IMR-90 (cell line): ENCODE results near the gene GSTT4. TPM values are rescaled to one million over a fixed set of nuclear protein-coding genes. Genes with fewer than 3 reads are reported as not detected.

Experiments
- ATAC-seq: fragments of 200-7000 bp; cut with Tn5 transposase; 2 replicates; pipeline ENCODE4 v1.9.1; 2020; ENCODE audit warnings: low read depth, mild to moderate bottlenecking, moderate library complexity
- BruUV-seq: library from RNA; stranded (reverse); fragments of 400-500 nt; replicated peaks from 2 replicates; lab custom pipeline; 2021; lab: Mats Ljungman, UMichigan
- CTCF ChIA-PET: fragments of 300-600 bp; formaldehyde crosslinking; extraction: SDS; loops from one replicate; lab custom pipeline; 2021; ENCODE audit warnings: antibody characterized with exemption; lab: Yijun Ruan, JAX
- POLR2A ChIA-PET: fragments of 300-600 bp; sonication (Branson Sonifier 250); formaldehyde crosslinking; loops from one replicate; lab custom pipeline; 2022; ENCODE audit warnings: antibody characterized with exemption; ENCODE audit not compliant: unreplicated experiment; lab: Charles Lee
- DNase-seq: peaks from one replicate; pipeline ENCODE4 v3.0.0; 2013
- H2AFZ ChIP-seq: replicated peaks from 2 replicates; pipeline ENCODE3; 2013; ENCODE audit warnings: low read length, mild to moderate bottlenecking; ENCODE audit not compliant: poor library complexity
- H2AK5ac ChIP-seq: 2 replicates; pipeline ENCODE4 v1.6.1; 2013; ENCODE audit warnings: low read depth, low read length, inconsistent platforms
- H2AK9ac ChIP-seq: replicated peaks from 2 replicates; pipeline ENCODE3; 2013; ENCODE audit warnings: mild to moderate bottlenecking, low read depth, low read length, moderate library complexity; ENCODE audit not compliant: poor library complexity
- H2BK120ac ChIP-seq: 2 replicates; pipeline ENCODE4 v1.6.1; 2013; ENCODE audit warnings: low read depth, low read length, inconsistent platforms
- H2BK15ac ChIP-seq: 3 replicates; pipeline ENCODE4 v1.6.1; 2013; ENCODE audit warnings: low read depth, low read length, inconsistent platforms
- H2BK20ac ChIP-seq: 2 replicates; pipeline ENCODE4 v1.6.1; 2013; ENCODE audit warnings: low read depth, mild to moderate bottlenecking, inconsistent platforms, low read length, moderate library complexity
- H2BK5ac ChIP-seq: 2 replicates; pipeline ENCODE4 v1.6.1; 2013; ENCODE audit warnings: mild to moderate bottlenecking, low read depth, low read length, inconsistent platforms; ENCODE audit not compliant: poor library complexity, severe bottlenecking
- H3K14ac ChIP-seq: replicated peaks from 2 replicates; pipeline ENCODE4 v1.6.1; 2013; ENCODE audit warnings: low read depth, low read length, inconsistent platforms
- H3K18ac ChIP-seq: 2 replicates; pipeline ENCODE4 v1.6.1; 2013; ENCODE audit warnings: low read depth, low read length, control low read depth
- H3K23ac ChIP-seq: 2 replicates; pipeline ENCODE4 v1.6.1; 2013; ENCODE audit warnings: low read depth, low read length, inconsistent platforms
- H3K27ac ChIP-seq: 2 replicates; pipeline ENCODE4 v1.5.1; 2013; ENCODE audit warnings: mild to moderate bottlenecking, control low read depth, low read length; ENCODE audit not compliant: insufficient read depth
- H3K27me3 ChIP-seq: 2 replicates; pipeline ENCODE4 v1.6.1; 2013; ENCODE audit warnings: low read length; ENCODE audit not compliant: control insufficient read depth, insufficient read depth
- H3K36me3 ChIP-seq: 2 replicates; pipeline ENCODE4 v1.6.1; 2013; ENCODE audit warnings: low read length, mixed read lengths; ENCODE audit not compliant: control insufficient read depth, insufficient read depth
- H3K4ac ChIP-seq: 2 replicates; pipeline ENCODE4 v1.6.1; 2013; ENCODE audit warnings: low read depth, low read length, inconsistent platforms
- H3K4me1 ChIP-seq: 2 replicates; pipeline ENCODE4 v1.6.1; 2013; ENCODE audit warnings: low read length, mixed read lengths; ENCODE audit not compliant: control insufficient read depth, insufficient read depth
- H3K4me2 ChIP-seq: 2 replicates; pipeline ENCODE4 v1.6.1; 2013; ENCODE audit warnings: low read depth, mild to moderate bottlenecking, control low read depth, low read length, moderate library complexity
- H3K4me3 ChIP-seq: 2 replicates; pipeline ENCODE4 v1.5.1; 2013; ENCODE audit warnings: low read depth, mild to moderate bottlenecking, control low read depth, low read length, moderate library complexity; ENCODE audit not compliant: insufficient read depth
- H3K56ac ChIP-seq: 2 replicates; pipeline ENCODE4 v1.6.1; 2013; ENCODE audit warnings: low read length, inconsistent platforms; ENCODE audit not compliant: insufficient read depth; ENCODE audit errors: extremely low read depth
- H3K79me1 ChIP-seq, 2 experiments: 2 replicates each; pipeline ENCODE4 v1.6.1; 2013; ENCODE audit warnings: low read length in 2 of 2, inconsistent platforms in 1 of 2, low read depth in 1 of 2
- H3K9ac ChIP-seq: 2 replicates; pipeline ENCODE4 v1.6.1; 2013; ENCODE audit warnings: low read depth, low read length, control low read depth
- H3K9me1 ChIP-seq: 2 replicates; pipeline ENCODE4 v1.6.1; 2013; ENCODE audit warnings: low read length, inconsistent platforms; ENCODE audit not compliant: insufficient read depth
- H3K9me3 ChIP-seq: 2 replicates; pipeline ENCODE4 v1.6.1; 2013; ENCODE audit warnings: low read length; ENCODE audit not compliant: control insufficient read depth, insufficient read depth
- H4K20me1 ChIP-seq: 2 replicates; pipeline ENCODE4 v1.6.1; 2013; ENCODE audit warnings: low read length, inconsistent platforms; ENCODE audit not compliant: insufficient read depth
- H4K5ac ChIP-seq: 2 replicates; pipeline ENCODE4 v1.6.1; 2013; ENCODE audit warnings: mild to moderate bottlenecking, low read depth, low read length, control low read depth
- H4K8ac ChIP-seq, 2 experiments: 2 replicates each; pipeline ENCODE4 v1.6.1; 2013; ENCODE audit warnings: low read depth in 2 of 2, low read length in 2 of 2, control low read depth in 1 of 2, inconsistent platforms in 1 of 2
- H4K91ac ChIP-seq: 2 replicates; pipeline ENCODE4 v1.6.1; 2013; ENCODE audit warnings: low read depth, low read length, inconsistent platforms; ENCODE audit not compliant: insufficient read depth
- BHLHE40 ChIP-seq: fragments of 150-350 bp; IDR thresholded peaks from 2 replicates; pipeline ENCODE4 v1.6.1; 2016; ENCODE audit warnings: mild to moderate bottlenecking, low read depth, low read length
- CEBPB ChIP-seq: IDR thresholded peaks from 2 replicates; pipeline ENCODE4 v1.6.1; 2012; ENCODE audit warnings: low read depth, low read length, improper control_type of control experiment
- CHD1 ChIP-seq: IDR thresholded peaks from 2 replicates; pipeline ENCODE4 v1.6.1; 2012; ENCODE audit warnings: low read depth, low read length, improper control_type of control experiment
- FOS ChIP-seq: fragments of 150-350 bp; IDR thresholded peaks from 2 replicates; pipeline ENCODE4 v1.6.1; 2016; ENCODE audit warnings: low read depth, low read length
- MAFK ChIP-seq: IDR thresholded peaks from 2 replicates; pipeline ENCODE4 v1.6.1; 2012; ENCODE audit warnings: low read depth, low read length, improper control_type of control experiment
- MAZ ChIP-seq: IDR thresholded peaks from 2 replicates; pipeline ENCODE4 v1.6.1; 2012; ENCODE audit warnings: low read depth, mild to moderate bottlenecking, low read length, improper control_type of control experiment, moderate library complexity, borderline replicate concordance
- MXI1 ChIP-seq: IDR thresholded peaks from 2 replicates; pipeline ENCODE4 v1.6.1; 2012; ENCODE audit warnings: low read depth, mild to moderate bottlenecking, low read length, moderate library complexity, borderline replicate concordance
- NFE2L2 ChIP-seq: fragments of 150-350 bp; IDR thresholded peaks from 2 replicates; pipeline ENCODE4 v1.6.1; 2016; ENCODE audit warnings: low read depth, mild to moderate bottlenecking, low read length
- POLR2A ChIP-seq: IDR thresholded peaks from 2 replicates; pipeline ENCODE4 v1.6.1; 2012; ENCODE audit warnings: mild to moderate bottlenecking, low read depth, low read length
- RAD21 ChIP-seq: IDR thresholded peaks from 2 replicates; pipeline ENCODE4 v1.6.1; 2012; ENCODE audit warnings: low read length, improper control_type of control experiment
- RCOR1 ChIP-seq: IDR thresholded peaks from 2 replicates; pipeline ENCODE4 v1.6.1; 2012; ENCODE audit warnings: mild to moderate bottlenecking, low read length, improper control_type of control experiment; ENCODE audit not compliant: insufficient replicate concordance
- RFX5 ChIP-seq: IDR thresholded peaks from 2 replicates; pipeline ENCODE4 v1.8.0; 2012; ENCODE audit warnings: low read depth, mild to moderate bottlenecking, low read length, moderate library complexity
- SMC3 ChIP-seq: fragments of 150-350 bp; IDR thresholded peaks from 2 replicates; pipeline ENCODE4 v1.6.1; 2016; ENCODE audit warnings: low read depth, mild to moderate bottlenecking, antibody characterized with exemption, low read length, moderate library complexity
- whole genome bisulfite sequencing, 2 experiments: methylation state at CpG; one replicate each; pipeline versions ENCODE4 v1.1.5 to v1.1.7; 2013; ENCODE audit warnings: missing lambda C conversion rate in 2 of 2; ENCODE audit not compliant: insufficient read length in 1 of 2; ENCODE audit errors: extremely low coverage in 2 of 2; 5-methylcytosine and 5-hydroxymethylcytosine counted together
- dilution Hi-C: fragments of 300-500 bp; cut with HindIII; formaldehyde crosslinking; loops from one replicate; pipeline ENCODE4 v1.14.3; 2018; ENCODE audit warnings: low sequenced_read_pairs; ENCODE audit not compliant: unreplicated experiment
- in situ Hi-C: fragments of 300-500 bp; cut with MboI; formaldehyde crosslinking; loops from 3 replicates; pipeline ENCODE4 v1.14.3; 2019; ENCODE audit warnings: low sequenced_read_pairs, inconsistent platforms, mixed read lengths
- intact Hi-C: fragments of 100-400 bp; cut with micrococcal nuclease; formaldehyde crosslinking; loops from 2 replicates; pipeline ENCODE4 v1.10.0; 2022
- polyA plus RNA-seq, 3 experiments: library from polyadenylated mRNA; depleted of rRNA; stranded (reverse); fragments of >200 nt; gene quantifications; 2 replicates each; pipeline ENCODE4 v1.2.3, GENCODE V29; 2012; ENCODE audit warnings: low replicate concordance in 1 of 3
- total RNA-seq: library from RNA; depleted of rRNA; stranded (reverse); fragments of >200 nt; gene quantifications from 2 replicates; pipeline ENCODE4 v1.2.3, GENCODE V29; 2012
- TF ChIP-seq, protein P1 (sequence below): fragments of 150-350 bp; IDR thresholded peaks from 2 replicates; pipeline ENCODE4 v1.6.1; 2017; ENCODE audit warnings: mild to moderate bottlenecking, antibody characterized with exemption, low read length, low read depth
- TF ChIP-seq, protein P2 (sequence below): fragments of 150-350 bp; IDR thresholded peaks from 2 replicates; pipeline ENCODE4 v1.6.1; 2016; ENCODE audit warnings: low read depth, mild to moderate bottlenecking, low read length, moderate library complexity, borderline replicate concordance
- TF ChIP-seq, protein P3 (sequence below): conservative IDR thresholded peaks from 2 replicates; pipeline ENCODE4 v1.5.1; 2012; ENCODE audit warnings: mild to moderate bottlenecking, low read depth, low read length, improper control_type of control experiment

GSTT4 gene
- total and polyA plus RNA-seq, 2 of the 4 experiments (the other 2 are of a cell fraction) = not detected

DNA sequence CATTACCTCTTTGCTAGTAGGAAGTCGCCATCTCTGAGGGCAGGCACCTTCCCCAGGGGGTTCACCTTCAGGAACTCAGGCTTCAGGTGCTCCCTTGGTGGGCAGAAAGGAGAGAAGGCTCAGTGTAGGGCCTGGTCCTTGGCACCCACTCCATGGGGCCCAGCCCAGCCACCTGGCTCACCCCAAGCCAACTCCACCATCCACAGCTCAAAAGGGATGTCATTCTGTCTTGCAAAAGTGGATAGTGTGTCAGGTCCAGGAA is 2.7 kb upstream of the GSTT4 start:
- no peak overlapping the region for H4K91ac ChIP-seq
- H3K18ac ChIP-seq = no peak overlapping the region
- no peak overlapping the region for H3K56ac ChIP-seq
- H3K36me3 ChIP-seq = no peaks in the 10 kb centered on the region
- no peak overlapping the region for H2BK20ac ChIP-seq
- H2BK15ac ChIP-seq = no peak overlapping the region
- peaks cover 9 to 15% of the 10 kb centered on the region in 2 experiments for H3K79me1 ChIP-seq
- H3K4me3 ChIP-seq = no peak overlapping the region
- no peak for TF ChIP-seq RAD21
- TF ChIP-seq SMC3 = no peak
- no peak for TF ChIP-seq FOS
- TF ChIP-seq MAZ = no peak
- TF ChIP-seq NFE2L2 = no peak
- no peak for TF ChIP-seq MXI1
- TF ChIP-seq, protein P1, sequence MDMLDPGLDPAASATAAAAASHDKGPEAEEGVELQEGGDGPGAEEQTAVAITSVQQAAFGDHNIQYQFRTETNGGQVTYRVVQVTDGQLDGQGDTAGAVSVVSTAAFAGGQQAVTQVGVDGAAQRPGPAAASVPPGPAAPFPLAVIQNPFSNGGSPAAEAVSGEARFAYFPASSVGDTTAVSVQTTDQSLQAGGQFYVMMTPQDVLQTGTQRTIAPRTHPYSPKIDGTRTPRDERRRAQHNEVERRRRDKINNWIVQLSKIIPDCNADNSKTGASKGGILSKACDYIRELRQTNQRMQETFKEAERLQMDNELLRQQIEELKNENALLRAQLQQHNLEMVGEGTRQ = no peak
- TF ChIP-seq POLR2A = no peak
- TF ChIP-seq, protein P2, sequence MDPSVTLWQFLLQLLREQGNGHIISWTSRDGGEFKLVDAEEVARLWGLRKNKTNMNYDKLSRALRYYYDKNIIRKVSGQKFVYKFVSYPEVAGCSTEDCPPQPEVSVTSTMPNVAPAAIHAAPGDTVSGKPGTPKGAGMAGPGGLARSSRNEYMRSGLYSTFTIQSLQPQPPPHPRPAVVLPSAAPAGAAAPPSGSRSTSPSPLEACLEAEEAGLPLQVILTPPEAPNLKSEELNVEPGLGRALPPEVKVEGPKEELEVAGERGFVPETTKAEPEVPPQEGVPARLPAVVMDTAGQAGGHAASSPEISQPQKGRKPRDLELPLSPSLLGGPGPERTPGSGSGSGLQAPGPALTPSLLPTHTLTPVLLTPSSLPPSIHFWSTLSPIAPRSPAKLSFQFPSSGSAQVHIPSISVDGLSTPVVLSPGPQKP = no peak
- TF ChIP-seq, protein P3, sequence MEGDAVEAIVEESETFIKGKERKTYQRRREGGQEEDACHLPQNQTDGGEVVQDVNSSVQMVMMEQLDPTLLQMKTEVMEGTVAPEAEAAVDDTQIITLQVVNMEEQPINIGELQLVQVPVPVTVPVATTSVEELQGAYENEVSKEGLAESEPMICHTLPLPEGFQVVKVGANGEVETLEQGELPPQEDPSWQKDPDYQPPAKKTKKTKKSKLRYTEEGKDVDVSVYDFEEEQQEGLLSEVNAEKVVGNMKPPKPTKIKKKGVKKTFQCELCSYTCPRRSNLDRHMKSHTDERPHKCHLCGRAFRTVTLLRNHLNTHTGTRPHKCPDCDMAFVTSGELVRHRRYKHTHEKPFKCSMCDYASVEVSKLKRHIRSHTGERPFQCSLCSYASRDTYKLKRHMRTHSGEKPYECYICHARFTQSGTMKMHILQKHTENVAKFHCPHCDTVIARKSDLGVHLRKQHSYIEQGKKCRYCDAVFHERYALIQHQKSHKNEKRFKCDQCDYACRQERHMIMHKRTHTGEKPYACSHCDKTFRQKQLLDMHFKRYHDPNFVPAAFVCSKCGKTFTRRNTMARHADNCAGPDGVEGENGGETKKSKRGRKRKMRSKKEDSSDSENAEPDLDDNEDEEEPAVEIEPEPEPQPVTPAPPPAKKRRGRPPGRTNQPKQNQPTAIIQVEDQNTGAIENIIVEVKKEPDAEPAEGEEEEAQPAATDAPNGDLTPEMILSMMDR = no peak
- no peak for TF ChIP-seq RCOR1
- no peak for TF ChIP-seq CHD1
- TF ChIP-seq CEBPB = no peak
- TF ChIP-seq BHLHE40 = no peak
- TF ChIP-seq RFX5 = no peak
- TF ChIP-seq MAFK = no peak
- no CpG with 5 or more reads among the region's 1 CpG for WGBS, 2 experiments
- intact Hi-C loops (no loop called here), dilution Hi-C loops (no loop called here), in situ Hi-C loops (no loop called here)
- H2AFZ ChIP-seq = no peak overlapping the region
- no peak for ATAC-seq
- peaks cover 3% of the 10 kb centered on the region; the same call in 1 of the 2 replicates for H3K9me1 ChIP-seq
- H3K27me3 ChIP-seq = no peaks in the 10 kb centered on the region; the same call in 1 of the 2 replicates
- no peak overlapping the region for H3K27ac ChIP-seq
- H3K14ac ChIP-seq = no peak overlapping the region
- H4K20me1 ChIP-seq = peaks cover 4% of the 10 kb centered on the region; the same call in 1 of the 2 replicates
- no peak overlapping the region for H2BK120ac ChIP-seq
- no peak overlapping the region for H2AK9ac ChIP-seq
- H4K5ac ChIP-seq = no peak overlapping the region
- ChIA-PET CTCF (no interaction called here), POLR2A (no interaction called here)
- H4K8ac ChIP-seq = no peak overlapping the region
- DNase-seq = no peak
- H3K9me3 ChIP-seq = no peaks in the 10 kb centered on the region
- no peak overlapping the region for H2BK5ac ChIP-seq
- BruUV-seq = no TSS peak
- no peak overlapping the region for H3K4me2 ChIP-seq
- H3K4me1 ChIP-seq = peaks cover 3% of the 10 kb centered on the region; the same call in 1 of the 2 replicates
- no peak overlapping the region for H3K9ac ChIP-seq
- H3K23ac ChIP-seq = no peak overlapping the region
- H2AK5ac ChIP-seq = no peak overlapping the region
- no peak overlapping the region for H3K4ac ChIP-seq
